Trophoblast cell (in vitro differentiated cells and primary cell): ENCODE measurements around the gene NDUFB5.
A peak's percentile ranks its signal among the peaks of the same experiment; 100 is the strongest.

Experiments
- DNase-seq, 2 donors: peaks; one replicate each; pipeline ENCODE4 v3.0.0-alpha.2; 2016
- H2AFZ ChIP-seq: 2 replicates; pipeline ENCODE4 v1.6.1; 2013; ENCODE audit warnings: low read length, moderate library complexity, mild to moderate bottlenecking; ENCODE audit not compliant: insufficient read depth, poor library complexity
- H2AK5ac ChIP-seq: 2 replicates; pipeline ENCODE4 v1.6.1; 2013; ENCODE audit warnings: mild to moderate bottlenecking, low read length
- H2BK120ac ChIP-seq: 2 replicates; pipeline ENCODE4 v1.6.1; 2013; ENCODE audit warnings: low read length, mild to moderate bottlenecking, moderate library complexity; ENCODE audit not compliant: insufficient read depth, poor library complexity
- H2BK12ac ChIP-seq: 2 replicates; pipeline ENCODE4 v1.6.1; 2013; ENCODE audit warnings: mild to moderate bottlenecking, low read length, moderate library complexity
- H2BK5ac ChIP-seq: 2 replicates; pipeline ENCODE4 v1.6.1; 2013; ENCODE audit warnings: low read length, low read depth, moderate library complexity, mild to moderate bottlenecking; ENCODE audit not compliant: poor library complexity
- H3K14ac ChIP-seq: 2 replicates; pipeline ENCODE4 v1.6.1; 2013; ENCODE audit warnings: mild to moderate bottlenecking, low read length
- H3K18ac ChIP-seq: 2 replicates; pipeline ENCODE4 v1.6.1; 2013; ENCODE audit warnings: mild to moderate bottlenecking, low read length
- H3K23ac ChIP-seq: 2 replicates; pipeline ENCODE4 v1.6.1; 2013; ENCODE audit warnings: low read length
- H3K27ac ChIP-seq: 2 replicates; pipeline ENCODE4 v1.5.1; 2013; ENCODE audit warnings: low read depth, mild to moderate bottlenecking, inconsistent platforms, low read length, moderate library complexity
- H3K27me3 ChIP-seq: 2 replicates; pipeline ENCODE4 v1.6.1; 2013; ENCODE audit warnings: inconsistent platforms, mild to moderate bottlenecking, low read length, moderate library complexity; ENCODE audit not compliant: insufficient read depth
- H3K36me3 ChIP-seq, 2 experiments: 1 replicate in 1 of 2; 2 replicates in 1 of 2; pipeline ENCODE4 v1.6.1; 2013; ENCODE audit warnings: low read length in 2 of 2, mild to moderate bottlenecking in 2 of 2, moderate library complexity in 1 of 2; ENCODE audit not compliant: insufficient read depth in 2 of 2, control insufficient read depth in 1 of 2
- H3K4ac ChIP-seq: 2 replicates; pipeline ENCODE4 v1.6.1; 2013; ENCODE audit warnings: low read depth, mild to moderate bottlenecking, low read length, moderate library complexity
- H3K4me1 ChIP-seq, 2 experiments: 1 replicate in 1 of 2; 2 replicates in 1 of 2; pipeline ENCODE4 v1.6.1; 2013; ENCODE audit warnings: low read length in 2 of 2, mild to moderate bottlenecking in 2 of 2, moderate library complexity in 1 of 2; ENCODE audit not compliant: insufficient read depth in 2 of 2, control insufficient read depth in 1 of 2
- H3K4me2 ChIP-seq: 2 replicates; pipeline ENCODE4 v1.6.1; 2013; ENCODE audit warnings: inconsistent platforms, mild to moderate bottlenecking, low read length, moderate library complexity
- H3K4me3 ChIP-seq: 2 replicates; pipeline ENCODE4 v1.5.1; 2013; ENCODE audit warnings: mild to moderate bottlenecking, low read depth, low read length, inconsistent platforms
- H3K79me1 ChIP-seq: one replicate; pipeline ENCODE4 v1.6.1; 2013; ENCODE audit warnings: low read length
- H3K79me2 ChIP-seq: 2 replicates; pipeline ENCODE4 v1.6.1; 2013; ENCODE audit warnings: low read length, mild to moderate bottlenecking; ENCODE audit not compliant: control insufficient read depth, insufficient read depth, poor library complexity
- H3K9ac ChIP-seq: 2 replicates; pipeline ENCODE4 v1.6.1; 2013; ENCODE audit warnings: mild to moderate bottlenecking, low read length
- H3K9me3 ChIP-seq: 2 replicates; pipeline ENCODE4 v1.6.1; 2013; ENCODE audit warnings: low read depth, mild to moderate bottlenecking, control low read depth, inconsistent platforms, low read length; ENCODE audit not compliant: insufficient read depth
- H4K12ac ChIP-seq: 2 replicates; pipeline ENCODE4 v1.6.1; 2013; ENCODE audit warnings: low read depth, mild to moderate bottlenecking, low read length, moderate library complexity
- H4K8ac ChIP-seq: 2 replicates; pipeline ENCODE4 v1.6.1; 2013; ENCODE audit warnings: low read depth, mild to moderate bottlenecking, low read length, moderate library complexity
- H4K91ac ChIP-seq: one replicate; pipeline ENCODE4 v1.6.1; 2013; ENCODE audit warnings: low read depth, mild to moderate bottlenecking, low read length, moderate library complexity
- WGBS: extraction: QIAGEN DNeasy Blood & Tissue Kit; methylation state at CpG from one replicate; pipeline ENCODE4 v1.1.7; 2013; ENCODE audit warnings: missing lambda C conversion rate; ENCODE audit not compliant: insufficient read length, insufficient coverage; ENCODE audit errors: extremely low coverage; 5-methylcytosine and 5-hydroxymethylcytosine counted together

The NDUFB5 gene

GRCh38 chr3:179655236-179655635 lies 50.6 kb downstream of the NDUFB5 start:
- 100% methylated on average over 1 of the region's 2 CpGs for WGBS
- no peaks in the 10 kb centered on the region for H3K27me3 ChIP-seq
- H3K14ac ChIP-seq: no peak overlapping the region
- H3K27ac ChIP-seq: no peak overlapping the region
- no peaks in the 10 kb centered on the region for H3K79me2 ChIP-seq
- H3K9ac ChIP-seq: no peak overlapping the region
- no peak overlapping the region for H2BK5ac ChIP-seq
- no peak overlapping the region for H3K18ac ChIP-seq
- H2BK120ac ChIP-seq: no peak overlapping the region
- H2BK12ac ChIP-seq: no peak overlapping the region
- no peaks in the 10 kb centered on the region for H3K36me3 ChIP-seq
- H4K8ac ChIP-seq: no peak overlapping the region
- H4K91ac ChIP-seq: no peak overlapping the region
- H3K79me1 ChIP-seq: peaks cover 2% of the 10 kb centered on the region
- no peak overlapping the region for H2AK5ac ChIP-seq
- H3K4ac ChIP-seq: no peak overlapping the region
- no peak overlapping the region for H4K12ac ChIP-seq
- H2AFZ ChIP-seq: no peak overlapping the region
- no peak overlapping the region for H3K4me3 ChIP-seq
- H3K4me1 ChIP-seq: peaks cover 3 to 6% of the 10 kb centered on the region in 2 experiments
- no peak for DNase-seq
- no peak overlapping the region for H3K4me2 ChIP-seq
- no peaks in the 10 kb centered on the region for H3K9me3 ChIP-seq
- H3K23ac ChIP-seq: no peak overlapping the region

- Histone ChIP-seq H3K9ac (no peak overlapping the region), H3K9me3 (no peaks in the 10 kb centered on the region), H2BK5ac (no peak overlapping the region), H3K27ac (no peak overlapping the region), H3K36me3 (no peaks in the 10 kb centered on the region), H3K79me2 (no peaks in the 10 kb centered on the region), H4K12ac (no peak overlapping the region), H2BK120ac (no peak overlapping the region), H3K4me2 (no peak overlapping the region), H3K27me3 (no peaks in the 10 kb centered on the region), H3K79me1 (no peaks in the 10 kb centered on the region), H4K8ac (no peak overlapping the region), H3K18ac (no peak overlapping the region), H2AK5ac (no peak overlapping the region), H2BK12ac (no peak overlapping the region), H3K14ac (no peak overlapping the region), H3K4me3 (no peak overlapping the region), H3K23ac (no peak overlapping the region), H2AFZ (no peak overlapping the region), H4K91ac (no peak overlapping the region), H3K4me1 (peaks cover 3 to 6% of the 10 kb centered on the region in 2 experiments), H3K4ac (no peak overlapping the region)
- no CpG with 5 or more reads among the region's 2 CpGs for WGBS
- DNase-seq: no peak
Measured at GRCh38 chr3:179658606-179659005, 54.0 kb downstream of the NDUFB5 start.

GRCh38 chr3:179660872-179661271 lies 56.3 kb downstream of the NDUFB5 start:
- Histone ChIP-seq H3K79me1 (no peaks in the 10 kb centered on the region), H4K8ac (no peak overlapping the region), H3K36me3 (no peaks in the 10 kb centered on the region), H2BK120ac (no peak overlapping the region), H3K79me2 (no peaks in the 10 kb centered on the region), H3K9ac (no peak overlapping the region), H3K9me3 (no peaks in the 10 kb centered on the region), H2BK12ac (no peak overlapping the region), H4K91ac (no peak overlapping the region), H3K18ac (no peak overlapping the region), H3K4me2 (no peak overlapping the region), H3K4me3 (no peak overlapping the region), H3K14ac (no peak overlapping the region), H3K27me3 (no peaks in the 10 kb centered on the region), H3K23ac (no peak overlapping the region), H2AK5ac (no peak overlapping the region), H2BK5ac (no peak overlapping the region), H3K27ac (no peak overlapping the region), H3K4me1 (peaks cover 0 to 2% of the 10 kb centered on the region in 2 experiments), H4K12ac (no peak overlapping the region), H2AFZ (no peak overlapping the region), H3K4ac (no peak overlapping the region)
- peak in 1 of 2 donors; percentile 51 for DNase-seq
- WGBS: no CpG with 5 or more reads among the region's 3 CpGs

GRCh38 chr3:179661777-179662176 lies 57.2 kb downstream of the NDUFB5 start:
- Histone ChIP-seq H3K14ac (no peak overlapping the region), H3K79me2 (no peaks in the 10 kb centered on the region), H2BK12ac (no peak overlapping the region), H3K4me1 (peaks cover 5 to 7% of the 10 kb centered on the region in 2 experiments), H4K12ac (no peak overlapping the region), H3K23ac (no peak overlapping the region), H2BK5ac (no peak overlapping the region), H3K18ac (no peak overlapping the region), H3K36me3 (no peaks in the 10 kb centered on the region), H3K27me3 (no peaks in the 10 kb centered on the region), H3K9ac (no peak overlapping the region), H3K4ac (no peak overlapping the region), H3K27ac (no peak overlapping the region), H4K91ac (no peak overlapping the region), H3K79me1 (no peaks in the 10 kb centered on the region), H2BK120ac (no peak overlapping the region), H2AFZ (no peak overlapping the region), H4K8ac (no peak overlapping the region), H3K4me3 (no peak overlapping the region), H2AK5ac (no peak overlapping the region), H3K9me3 (no peaks in the 10 kb centered on the region), H3K4me2 (no peak overlapping the region)
- no CpG with 5 or more reads among the region's 4 CpGs for WGBS
- DNase-seq: no peak
